SK-N-SH treated with all-trans-retinoic acid at 6 μM for 48 hours (cell line): Measurements from ENCODE around the gene CDH16.

Source experiments
- ATAC-seq: fragments of 200-7000 bp; cut with Tn5 transposase; 3 replicates; pipeline ENCODE4 v1.9.1; 2020; ENCODE audit warnings: mild to moderate bottlenecking, moderate library complexity
- ARNTL ChIP-seq: fragments of 450-650 bp; formaldehyde crosslinking; IDR thresholded peaks from 2 replicates; pipeline ENCODE4 v1.5.0; 2020; ENCODE audit warnings: low read depth, mild to moderate bottlenecking, moderate library complexity, borderline replicate concordance
- BACH2 ChIP-seq: fragments of 250-450 bp; sonication (Bioruptor Pico); IDR thresholded peaks from 2 replicates; pipeline ENCODE4 v1.9.0; 2021; ENCODE audit warnings: mild to moderate bottlenecking, borderline replicate concordance
- CSDC2 ChIP-seq: fragments of 250-450 bp; sonication (Bioruptor Pico); IDR thresholded peaks from 2 replicates; pipeline ENCODE4 v1.5.0; 2020; ENCODE audit warnings: mild to moderate bottlenecking, moderate library complexity
- ESRRG ChIP-seq: fragments of 250-450 bp; sonication (Bioruptor Pico); IDR thresholded peaks from 2 replicates; pipeline ENCODE4 v1.6.1; 2021; ENCODE audit warnings: mild to moderate bottlenecking
- GLIS3 ChIP-seq: fragments of 250-450 bp; sonication (Bioruptor Pico); IDR thresholded peaks from 2 replicates; pipeline ENCODE4 v1.5.0; 2020; ENCODE audit warnings: mild to moderate bottlenecking, moderate library complexity
- ISL1 ChIP-seq: fragments of 250-450 bp; sonication (Bioruptor Pico); IDR thresholded peaks from 2 replicates; pipeline ENCODE4 v2.1.2; 2022; ENCODE audit warnings: mild to moderate bottlenecking, moderate library complexity
- OSR1 ChIP-seq: fragments of 250-450 bp; sonication (Bioruptor Pico); IDR thresholded peaks from 2 replicates; pipeline ENCODE4 v1.8.0; 2022; ENCODE audit warnings: moderate library complexity, mild to moderate bottlenecking, inconsistent platforms
- PPARA ChIP-seq: fragments of 250-450 bp; sonication (Bioruptor Pico); IDR thresholded peaks from 2 replicates; pipeline ENCODE4 v1.5.0; 2020; ENCODE audit warnings: mild to moderate bottlenecking, borderline replicate concordance
- RARB ChIP-seq: fragments of 250-450 bp; sonication (Bioruptor Pico); IDR thresholded peaks from 2 replicates; pipeline ENCODE4 v1.8.0; 2021; ENCODE audit warnings: mild to moderate bottlenecking, moderate library complexity
- TCF4 ChIP-seq: fragments of 250-450 bp; sonication (Bioruptor Pico); IDR thresholded peaks from 2 replicates; pipeline ENCODE4 v1.8.0; 2021; ENCODE audit warnings: mild to moderate bottlenecking, moderate library complexity, borderline replicate concordance
- ZC3H10 ChIP-seq: fragments of 250-450 bp; sonication (Bioruptor Pico); IDR thresholded peaks from 2 replicates; pipeline ENCODE4 v1.5.1; 2021; ENCODE audit warnings: mild to moderate bottlenecking, moderate library complexity
- ZFP3 ChIP-seq: fragments of 250-450 bp; sonication (Bioruptor Pico); IDR thresholded peaks from 2 replicates; pipeline ENCODE4 v1.5.0; 2020; ENCODE audit warnings: mild to moderate bottlenecking, moderate library complexity
- ZFP30 ChIP-seq: fragments of 450-650 bp; formaldehyde crosslinking; IDR thresholded peaks from 2 replicates; pipeline ENCODE4 v1.5.0; 2022; ENCODE audit warnings: mild to moderate bottlenecking, moderate library complexity
- ZNF565 ChIP-seq: fragments of 450-650 bp; formaldehyde crosslinking; conservative IDR thresholded peaks from 2 replicates; pipeline ENCODE4 v1.5.0; 2020; ENCODE audit warnings: low read depth, mild to moderate bottlenecking, moderate library complexity
- ZNF70 ChIP-seq: fragments of 450-650 bp; formaldehyde crosslinking; IDR thresholded peaks from 2 replicates; pipeline ENCODE4 v1.5.0; 2020; ENCODE audit warnings: mild to moderate bottlenecking, moderate library complexity
- ZNF8 ChIP-seq: fragments of 450-650 bp; formaldehyde crosslinking; IDR thresholded peaks from 2 replicates; pipeline ENCODE4 v1.5.0; 2020; ENCODE audit warnings: mild to moderate bottlenecking, moderate library complexity
- TF ChIP-seq, protein P1 (sequence below): fragments of 250-450 bp; sonication (Bioruptor Pico); IDR thresholded peaks from 2 replicates; pipeline ENCODE4 v1.5.1; 2020; ENCODE audit warnings: low read depth, mild to moderate bottlenecking, moderate library complexity
- TF ChIP-seq, protein P2 (sequence below): fragments of 250-450 bp; sonication (Bioruptor Pico); IDR thresholded peaks from 2 replicates; pipeline ENCODE4 v1.5.0; 2020; ENCODE audit warnings: mild to moderate bottlenecking, moderate library complexity
- TF ChIP-seq, protein P3 (sequence below): fragments of 250-450 bp; sonication (Bioruptor Pico); IDR thresholded peaks from 2 replicates; pipeline ENCODE4 v1.8.0; 2020; ENCODE audit warnings: mild to moderate bottlenecking, moderate library complexity, borderline replicate concordance
- TF ChIP-seq, protein P4 (sequence below): fragments of 250-450 bp; sonication (Bioruptor Pico); IDR thresholded peaks from 2 replicates; pipeline ENCODE4 v1.8.0; 2021; ENCODE audit warnings: low read depth, mild to moderate bottlenecking, moderate library complexity, borderline replicate concordance

CDH16 gene

DNA sequence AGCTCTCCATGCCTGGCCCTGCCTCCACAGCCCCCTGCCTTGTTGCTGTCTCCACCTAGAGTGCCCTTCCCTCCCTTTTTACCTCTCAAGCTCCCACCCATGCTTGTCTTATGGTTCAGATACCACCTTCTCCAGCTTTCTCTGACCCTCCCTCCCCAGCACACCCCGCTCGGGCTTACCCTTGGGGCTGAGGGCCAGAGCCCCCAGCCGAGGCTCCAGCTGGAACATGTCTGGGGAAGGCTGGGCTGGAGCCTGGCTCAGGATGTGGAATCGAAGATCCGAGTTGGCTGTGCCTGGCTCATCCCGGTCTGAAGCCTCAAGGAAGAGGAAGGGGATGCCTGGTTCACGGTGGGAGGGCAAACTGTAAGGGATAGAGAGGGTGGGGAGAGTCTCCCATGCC is 3.6 kb downstream of the CDH16 start:
- ATAC-seq, result no peak
- TF ChIP-seq PPARA (CRISPR knock-in tag) (no peak), OSR1 (CRISPR knock-in tag) (no peak), ESRRG (CRISPR knock-in tag) (no peak), ARNTL (CRISPR knock-in tag) (no peak), ZFP3 (CRISPR knock-in tag) (no peak), ZFP30 (CRISPR knock-in tag) (no peak)
- TF ChIP-seq, protein P1, sequence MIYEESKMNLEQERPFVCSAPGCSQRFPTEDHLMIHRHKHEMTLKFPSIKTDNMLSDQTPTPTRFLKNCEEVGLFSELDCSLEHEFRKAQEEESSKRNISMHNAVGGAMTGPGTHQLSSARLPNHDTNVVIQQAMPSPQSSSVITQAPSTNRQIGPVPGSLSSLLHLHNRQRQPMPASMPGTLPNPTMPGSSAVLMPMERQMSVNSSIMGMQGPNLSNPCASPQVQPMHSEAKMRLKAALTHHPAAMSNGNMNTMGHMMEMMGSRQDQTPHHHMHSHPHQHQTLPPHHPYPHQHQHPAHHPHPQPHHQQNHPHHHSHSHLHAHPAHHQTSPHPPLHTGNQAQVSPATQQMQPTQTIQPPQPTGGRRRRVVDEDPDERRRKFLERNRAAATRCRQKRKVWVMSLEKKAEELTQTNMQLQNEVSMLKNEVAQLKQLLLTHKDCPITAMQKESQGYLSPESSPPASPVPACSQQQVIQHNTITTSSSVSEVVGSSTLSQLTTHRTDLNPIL (CRISPR knock-in tag), result no peak
- TF ChIP-seq, protein P2, sequence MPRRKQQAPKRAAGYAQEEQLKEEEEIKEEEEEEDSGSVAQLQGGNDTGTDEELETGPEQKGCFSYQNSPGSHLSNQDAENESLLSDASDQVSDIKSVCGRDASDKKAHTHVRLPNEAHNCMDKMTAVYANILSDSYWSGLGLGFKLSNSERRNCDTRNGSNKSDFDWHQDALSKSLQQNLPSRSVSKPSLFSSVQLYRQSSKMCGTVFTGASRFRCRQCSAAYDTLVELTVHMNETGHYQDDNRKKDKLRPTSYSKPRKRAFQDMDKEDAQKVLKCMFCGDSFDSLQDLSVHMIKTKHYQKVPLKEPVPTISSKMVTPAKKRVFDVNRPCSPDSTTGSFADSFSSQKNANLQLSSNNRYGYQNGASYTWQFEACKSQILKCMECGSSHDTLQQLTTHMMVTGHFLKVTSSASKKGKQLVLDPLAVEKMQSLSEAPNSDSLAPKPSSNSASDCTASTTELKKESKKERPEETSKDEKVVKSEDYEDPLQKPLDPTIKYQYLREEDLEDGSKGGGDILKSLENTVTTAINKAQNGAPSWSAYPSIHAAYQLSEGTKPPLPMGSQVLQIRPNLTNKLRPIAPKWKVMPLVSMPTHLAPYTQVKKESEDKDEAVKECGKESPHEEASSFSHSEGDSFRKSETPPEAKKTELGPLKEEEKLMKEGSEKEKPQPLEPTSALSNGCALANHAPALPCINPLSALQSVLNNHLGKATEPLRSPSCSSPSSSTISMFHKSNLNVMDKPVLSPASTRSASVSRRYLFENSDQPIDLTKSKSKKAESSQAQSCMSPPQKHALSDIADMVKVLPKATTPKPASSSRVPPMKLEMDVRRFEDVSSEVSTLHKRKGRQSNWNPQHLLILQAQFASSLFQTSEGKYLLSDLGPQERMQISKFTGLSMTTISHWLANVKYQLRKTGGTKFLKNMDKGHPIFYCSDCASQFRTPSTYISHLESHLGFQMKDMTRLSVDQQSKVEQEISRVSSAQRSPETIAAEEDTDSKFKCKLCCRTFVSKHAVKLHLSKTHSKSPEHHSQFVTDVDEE (CRISPR knock-in tag), result no peak
- TF ChIP-seq, protein P3, sequence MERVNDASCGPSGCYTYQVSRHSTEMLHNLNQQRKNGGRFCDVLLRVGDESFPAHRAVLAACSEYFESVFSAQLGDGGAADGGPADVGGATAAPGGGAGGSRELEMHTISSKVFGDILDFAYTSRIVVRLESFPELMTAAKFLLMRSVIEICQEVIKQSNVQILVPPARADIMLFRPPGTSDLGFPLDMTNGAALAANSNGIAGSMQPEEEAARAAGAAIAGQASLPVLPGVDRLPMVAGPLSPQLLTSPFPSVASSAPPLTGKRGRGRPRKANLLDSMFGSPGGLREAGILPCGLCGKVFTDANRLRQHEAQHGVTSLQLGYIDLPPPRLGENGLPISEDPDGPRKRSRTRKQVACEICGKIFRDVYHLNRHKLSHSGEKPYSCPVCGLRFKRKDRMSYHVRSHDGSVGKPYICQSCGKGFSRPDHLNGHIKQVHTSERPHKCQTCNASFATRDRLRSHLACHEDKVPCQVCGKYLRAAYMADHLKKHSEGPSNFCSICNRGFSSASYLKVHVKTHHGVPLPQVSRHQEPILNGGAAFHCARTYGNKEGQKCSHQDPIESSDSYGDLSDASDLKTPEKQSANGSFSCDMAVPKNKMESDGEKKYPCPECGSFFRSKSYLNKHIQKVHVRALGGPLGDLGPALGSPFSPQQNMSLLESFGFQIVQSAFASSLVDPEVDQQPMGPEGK (CRISPR knock-in tag), result no peak

DNA sequence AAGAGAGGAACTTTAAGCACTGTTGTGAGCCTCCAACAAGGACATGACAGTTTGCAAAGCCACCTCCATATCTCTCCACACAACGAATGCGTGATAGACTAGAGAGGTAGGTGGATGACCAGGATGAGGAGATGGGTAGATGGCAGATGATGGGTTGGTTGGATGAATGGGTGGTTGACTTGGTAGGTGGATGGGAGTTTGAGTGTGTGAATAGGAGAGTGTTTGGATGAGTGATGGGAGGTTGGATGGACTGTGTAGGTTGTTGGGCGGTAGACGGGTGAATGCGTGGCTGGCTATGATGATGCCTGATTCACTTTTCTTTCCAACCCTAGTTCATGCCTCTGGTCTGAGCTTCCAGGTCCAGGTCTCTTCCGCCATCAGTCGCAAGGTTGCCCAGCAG is 4.1 kb downstream of the CDH16 start:
- no peak for ATAC-seq
- TF ChIP-seq OSR1 (CRISPR knock-in tag), result no peak
- no peak for TF ChIP-seq ISL1 (CRISPR knock-in tag)
- TF ChIP-seq ARNTL (CRISPR knock-in tag), result no peak
- no peak for TF ChIP-seq BACH2 (CRISPR knock-in tag)
- no peak for TF ChIP-seq TCF4
- no peak for TF ChIP-seq GLIS3
- no peak for TF ChIP-seq ZNF565 (CRISPR knock-in tag)
- no peak for TF ChIP-seq CSDC2 (CRISPR knock-in tag)
- TF ChIP-seq ESRRG (CRISPR knock-in tag), result no peak
- no peak for TF ChIP-seq PPARA (CRISPR knock-in tag)
- TF ChIP-seq, protein P2 (CRISPR knock-in tag), result no peak
- TF ChIP-seq ZFP30 (CRISPR knock-in tag), result no peak
- no peak for TF ChIP-seq ZC3H10 (CRISPR knock-in tag)
- TF ChIP-seq, protein P3 (CRISPR knock-in tag), result no peak
- no peak for TF ChIP-seq ZNF8 (CRISPR knock-in tag)
- TF ChIP-seq, protein P4, sequence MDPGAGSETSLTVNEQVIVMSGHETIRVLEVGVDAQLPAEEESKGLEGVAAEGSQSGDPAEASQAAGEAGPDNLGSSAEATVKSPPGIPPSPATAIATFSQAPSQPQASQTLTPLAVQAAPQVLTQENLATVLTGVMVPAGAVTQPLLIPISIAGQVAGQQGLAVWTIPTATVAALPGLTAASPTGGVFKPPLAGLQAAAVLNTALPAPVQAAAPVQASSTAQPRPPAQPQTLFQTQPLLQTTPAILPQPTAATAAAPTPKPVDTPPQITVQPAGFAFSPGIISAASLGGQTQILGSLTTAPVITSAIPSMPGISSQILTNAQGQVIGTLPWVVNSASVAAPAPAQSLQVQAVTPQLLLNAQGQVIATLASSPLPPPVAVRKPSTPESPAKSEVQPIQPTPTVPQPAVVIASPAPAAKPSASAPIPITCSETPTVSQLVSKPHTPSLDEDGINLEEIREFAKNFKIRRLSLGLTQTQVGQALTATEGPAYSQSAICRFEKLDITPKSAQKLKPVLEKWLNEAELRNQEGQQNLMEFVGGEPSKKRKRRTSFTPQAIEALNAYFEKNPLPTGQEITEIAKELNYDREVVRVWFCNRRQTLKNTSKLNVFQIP (CRISPR knock-in tag), result no peak
- TF ChIP-seq, protein P1 (CRISPR knock-in tag), result no peak
- no peak for TF ChIP-seq ZNF70 (CRISPR knock-in tag)
- TF ChIP-seq RARB, result no peak
- no peak for TF ChIP-seq ZFP3 (CRISPR knock-in tag)
